BE2C (cell line): ENCODE measurements around the gene ETS2.

Experiments used
- DNase-seq: peaks from one replicate; pipeline ENCODE4 v3.0.0-alpha.2; 2020
- H3K27me3 ChIP-seq: fragments of 250-450 bp; sonication (Bioruptor Pico); 2 replicates; pipeline ENCODE4 v1.5.1; 2020; ENCODE audit warnings: mild to moderate bottlenecking
- H3K36me3 ChIP-seq: fragments of 250-450 bp; sonication (Bioruptor Pico); 2 replicates; pipeline ENCODE4 v1.5.1; 2020; ENCODE audit warnings: mild to moderate bottlenecking
- H3K4me1 ChIP-seq: fragments of 250-450 bp; sonication (Bioruptor Pico); 2 replicates; pipeline ENCODE4 v1.5.1; 2020
- H3K4me3 ChIP-seq: 2 replicates; pipeline ENCODE4 v1.5.1; 2011; ENCODE audit warnings: low read depth, low read length
- H3K9me3 ChIP-seq: fragments of 250-450 bp; sonication (Bioruptor Pico); 2 replicates; pipeline ENCODE4 v1.5.1; 2020
- CTCF ChIP-seq: IDR thresholded peaks from 2 replicates; pipeline ENCODE4 v1.5.1; 2012; ENCODE audit warnings: mild to moderate bottlenecking, low read depth, low read length

Gene ETS2

GRCh38 chr21:38848187-38848609 lies 42.5 kb downstream of the ETS2 start:
- H3K4me3 ChIP-seq, result no peak overlapping the region
- DNase-seq, result no peak
- TF ChIP-seq CTCF, result no peak
- H3K4me1 ChIP-seq, result peaks cover 4% of the 10 kb centered on the region
- no peaks in the 10 kb centered on the region for H3K9me3 ChIP-seq
- H3K36me3 ChIP-seq, result no peaks in the 10 kb centered on the region
- H3K27me3 ChIP-seq, result no peaks in the 10 kb centered on the region

GRCh38 chr21:38849776-38850175 lies 44.0 kb downstream of the ETS2 start:
- no peak for TF ChIP-seq CTCF
- DNase-seq, result no peak
- Histone ChIP-seq H3K4me1 (peaks cover 14% of the 10 kb centered on the region), H3K27me3 (no peaks in the 10 kb centered on the region), H3K4me3 (no peak overlapping the region), H3K9me3 (no peaks in the 10 kb centered on the region), H3K36me3 (no peaks in the 10 kb centered on the region)

GRCh38 chr21:38850277-38850951 lies 44.7 kb downstream of the ETS2 start:
- no peak for TF ChIP-seq CTCF
- H3K4me1 ChIP-seq, result peaks cover 14% of the 10 kb centered on the region
- DNase-seq, result no peak
- H3K4me3 ChIP-seq, result no peak overlapping the region
- no peaks in the 10 kb centered on the region for H3K9me3 ChIP-seq
- no peaks in the 10 kb centered on the region for H3K27me3 ChIP-seq
- no peaks in the 10 kb centered on the region for H3K36me3 ChIP-seq

GRCh38 chr21:38851101-38851500 lies 45.4 kb downstream of the ETS2 start:
- Histone ChIP-seq H3K9me3 (no peaks in the 10 kb centered on the region), H3K27me3 (no peaks in the 10 kb centered on the region), H3K4me3 (no peak overlapping the region), H3K36me3 (no peaks in the 10 kb centered on the region), H3K4me1 (peaks cover 14% of the 10 kb centered on the region)
- no peak for TF ChIP-seq CTCF
- DNase-seq, result no peak

GRCh38 chr21:38852278-38852677 lies 46.5 kb downstream of the ETS2 start:
- Histone ChIP-seq H3K4me1 (peaks cover 17% of the 10 kb centered on the region), H3K27me3 (no peaks in the 10 kb centered on the region), H3K36me3 (no peaks in the 10 kb centered on the region), H3K9me3 (no peaks in the 10 kb centered on the region), H3K4me3 (no peak overlapping the region)
- no peak for DNase-seq
- TF ChIP-seq CTCF, result no peak

GRCh38 chr21:38852708-38853107 lies 47.0 kb downstream of the ETS2 start:
- Histone ChIP-seq H3K9me3 (no peaks in the 10 kb centered on the region), H3K27me3 (no peaks in the 10 kb centered on the region), H3K4me1 (peaks cover 18% of the 10 kb centered on the region), H3K4me3 (no peak overlapping the region), H3K36me3 (no peaks in the 10 kb centered on the region)
- no peak for DNase-seq
- TF ChIP-seq CTCF, result no peak
